CD1c-positive myeloid dendritic cell (primary cell): ENCODE measurements around the gene STK25.

ENCODE experiments used
- DNase-seq: peaks from one replicate; pipeline ENCODE4 v3.0.0-alpha.2; 2016; ENCODE audit errors: extremely low spot score

Gene STK25

DNA sequence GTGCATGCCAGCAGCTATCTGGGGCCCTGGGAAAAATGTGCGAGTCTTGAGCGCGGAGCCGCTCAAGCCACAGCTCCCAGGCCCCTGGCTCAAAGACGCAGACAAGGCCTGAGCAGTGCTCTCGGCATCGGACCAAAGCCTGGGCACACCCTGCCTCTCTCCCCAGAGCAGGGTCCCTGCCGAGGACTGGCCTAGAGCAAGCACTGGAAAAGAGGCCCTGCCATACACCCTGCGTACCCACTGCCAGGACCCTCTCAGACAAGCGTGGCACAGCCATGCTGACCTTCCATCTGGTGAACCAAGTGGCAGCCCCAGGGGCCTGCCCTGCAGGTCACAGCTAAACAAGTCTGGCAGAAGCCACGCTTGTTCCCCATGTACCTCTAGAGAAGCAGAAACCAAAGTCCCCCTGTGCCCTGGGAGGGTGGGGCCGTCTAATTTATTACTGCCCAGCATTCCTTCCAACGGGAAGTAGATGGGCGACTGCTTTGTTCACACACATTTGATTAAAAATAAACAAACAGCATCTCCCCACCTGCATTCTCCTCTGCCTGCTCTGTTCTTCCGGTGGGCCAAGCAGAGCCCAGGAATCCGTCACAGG lies 14.0 kb downstream of the STK25 start:
- DNase-seq: no peak

DNA sequence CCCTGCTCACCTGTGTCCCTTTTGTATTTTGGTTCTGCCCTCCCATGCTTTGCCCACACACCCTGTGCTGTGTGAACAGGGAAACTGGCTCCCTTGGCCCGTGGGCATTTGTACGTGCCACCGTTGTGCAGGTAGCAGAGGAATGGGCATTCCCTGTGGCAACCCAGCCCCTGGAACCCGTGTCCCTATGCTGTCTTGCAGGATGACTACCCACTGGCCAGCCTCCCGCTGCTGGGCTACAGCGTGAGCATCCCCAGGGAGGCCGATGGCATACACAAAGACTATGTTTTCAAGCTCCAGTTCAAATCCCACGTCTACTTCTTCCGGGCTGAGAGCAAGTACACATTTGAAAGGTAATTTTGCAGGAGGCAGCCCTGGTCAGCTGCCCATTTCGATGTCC lies 15.3 kb downstream of the STK25 start:
- DNase-seq: no peak

DNA sequence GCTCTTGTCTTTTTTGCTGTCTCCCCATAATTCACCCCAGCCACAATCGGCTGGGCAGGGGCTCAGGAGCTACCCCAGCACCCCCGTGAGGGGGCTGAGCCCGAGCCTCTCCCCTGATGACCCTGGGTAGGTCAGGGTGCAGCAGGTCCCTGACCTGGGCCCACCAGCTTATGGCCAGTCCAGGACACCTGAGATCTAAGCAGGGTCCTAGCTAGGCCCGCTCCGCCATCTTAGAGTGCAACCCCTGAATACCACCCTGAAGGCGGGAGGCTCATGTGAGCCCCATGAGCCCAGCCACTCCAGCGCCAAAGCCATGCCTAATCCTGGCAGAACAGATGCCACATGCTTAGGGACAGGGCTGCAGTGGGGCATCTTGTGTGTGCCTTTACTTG lies 16.2 kb downstream of the STK25 start:
- DNase-seq: no peak

DNA sequence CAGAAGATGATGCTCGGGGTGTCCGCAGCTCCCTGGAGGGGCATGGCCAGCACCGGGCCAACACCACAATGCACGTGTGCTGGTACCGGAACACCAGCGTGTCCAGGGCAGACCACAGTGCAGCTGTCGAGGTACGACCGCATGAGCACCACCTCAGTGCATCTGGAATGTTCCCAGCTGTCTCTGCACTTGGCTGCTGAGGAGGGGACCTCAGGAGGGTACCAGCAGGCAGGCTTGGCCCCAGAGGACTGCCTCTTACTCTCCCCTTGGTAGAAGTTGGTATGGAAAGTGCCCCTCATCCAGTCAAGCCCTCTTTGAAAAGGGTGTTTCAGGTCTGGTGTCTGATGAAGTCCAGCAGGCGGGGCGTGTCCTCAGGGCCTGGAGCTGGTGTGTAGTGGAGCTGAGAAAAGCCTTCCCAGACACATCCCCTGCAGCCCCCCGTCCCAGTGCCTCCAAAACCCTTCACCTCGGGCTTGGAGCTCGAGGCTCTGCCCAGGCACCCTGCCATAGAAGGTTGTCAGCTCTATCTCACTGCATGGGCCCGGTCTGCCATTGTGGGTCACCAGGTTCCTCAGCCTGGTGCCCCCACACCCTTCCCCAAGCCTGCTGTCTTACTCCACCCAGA lies 16.7 kb downstream of the STK25 start:
- DNase-seq: no peak

DNA sequence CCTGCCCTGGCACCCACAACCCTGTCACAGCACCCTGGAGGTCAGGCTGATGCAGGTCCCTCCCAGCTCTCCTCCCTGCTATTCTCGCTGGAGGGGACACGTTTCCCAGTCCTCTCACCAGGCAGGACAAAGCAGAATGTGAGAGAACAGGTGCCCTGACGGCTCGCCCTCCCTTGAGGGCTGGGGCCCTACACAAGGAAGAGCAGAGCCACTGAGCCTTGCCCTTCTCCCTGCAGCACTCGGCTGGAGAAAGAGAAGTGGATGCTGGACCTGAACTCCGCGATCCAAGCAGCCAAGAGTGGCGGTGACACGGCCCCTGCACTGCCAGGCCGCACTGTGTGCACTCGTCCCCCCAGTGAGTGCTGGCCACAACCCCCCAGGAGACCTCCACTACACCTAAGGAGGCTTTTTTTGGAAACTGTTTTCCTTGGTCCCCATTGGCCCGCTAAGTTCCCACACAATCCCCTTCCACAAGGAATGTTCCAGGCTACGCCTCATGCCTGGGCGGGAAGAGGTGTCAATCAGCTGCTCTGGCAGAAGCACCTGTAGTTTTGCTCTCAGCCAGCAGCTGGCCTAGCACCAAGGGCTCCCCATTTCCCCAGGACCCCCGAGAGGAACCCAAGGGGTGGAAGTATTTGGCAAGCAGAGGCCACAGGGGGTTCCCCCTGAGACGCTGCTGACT lies 17.4 kb downstream of the STK25 start:
- DNase-seq: no peak

DNA sequence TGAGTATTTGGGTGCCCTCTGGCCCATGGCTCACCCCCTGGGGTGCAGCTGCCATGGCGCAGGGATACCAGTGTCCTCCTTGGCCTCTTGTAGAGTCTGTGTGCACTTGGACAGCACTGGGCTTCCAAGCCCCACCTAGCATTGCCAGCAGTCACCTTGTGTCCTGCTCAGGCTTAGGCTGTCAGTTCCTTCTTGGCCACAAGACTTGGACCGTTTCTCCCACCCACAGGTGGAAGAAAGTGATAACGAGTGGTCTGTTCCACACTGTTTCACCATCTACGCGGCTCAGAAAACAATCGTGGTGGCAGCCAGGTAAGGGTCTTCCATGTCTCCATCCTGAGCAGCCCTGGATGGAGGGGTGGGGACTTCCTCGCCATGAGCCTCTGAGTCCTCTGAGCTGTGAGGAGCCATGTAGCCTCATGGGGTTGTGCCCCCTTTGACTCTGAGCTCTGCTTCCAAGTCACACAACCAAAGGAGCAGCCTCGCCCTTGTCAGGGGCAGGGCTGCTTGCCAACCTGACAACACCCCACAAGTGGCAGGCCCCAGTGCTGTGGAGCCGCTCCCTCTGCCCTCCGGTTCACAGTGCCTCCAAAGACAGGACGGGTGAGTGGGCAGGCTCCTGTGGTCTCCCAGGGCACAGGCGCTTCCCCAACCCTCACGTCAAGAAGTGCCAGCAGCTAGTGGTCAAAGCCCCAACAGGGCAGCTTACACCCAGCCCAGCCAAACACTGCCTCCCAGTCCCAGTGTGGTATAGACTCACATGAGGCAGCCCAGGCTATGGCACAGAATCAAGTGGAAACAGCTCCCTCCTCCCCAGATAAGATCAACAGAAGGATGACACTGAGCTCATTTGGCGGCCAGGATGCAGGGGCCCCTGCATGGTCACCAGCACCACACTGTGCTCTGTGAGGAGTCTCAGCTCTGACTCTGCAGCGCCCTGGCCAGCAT lies 18.4 kb downstream of the STK25 start:
- no peak for DNase-seq

DNA sequence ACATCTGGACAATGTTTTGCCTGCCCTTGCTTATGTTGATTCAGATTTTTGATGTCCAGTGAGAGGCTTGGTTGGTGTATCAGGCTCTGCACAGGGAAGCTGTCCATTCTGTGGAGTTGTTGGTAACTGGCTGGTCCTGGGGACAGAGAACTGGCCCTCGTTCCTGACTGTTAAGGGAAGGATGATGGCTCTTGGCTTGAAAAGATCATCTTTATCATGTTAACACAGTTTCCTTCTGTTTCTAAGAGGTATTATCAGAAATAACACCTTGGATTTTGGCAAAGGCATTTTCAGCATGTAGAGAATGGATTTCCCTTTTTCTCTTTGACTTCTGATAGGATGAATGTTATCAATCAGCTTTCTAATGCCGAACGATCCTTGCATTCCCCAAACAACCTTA lies 19.3 kb downstream of the STK25 start:
- no peak for DNase-seq

DNA sequence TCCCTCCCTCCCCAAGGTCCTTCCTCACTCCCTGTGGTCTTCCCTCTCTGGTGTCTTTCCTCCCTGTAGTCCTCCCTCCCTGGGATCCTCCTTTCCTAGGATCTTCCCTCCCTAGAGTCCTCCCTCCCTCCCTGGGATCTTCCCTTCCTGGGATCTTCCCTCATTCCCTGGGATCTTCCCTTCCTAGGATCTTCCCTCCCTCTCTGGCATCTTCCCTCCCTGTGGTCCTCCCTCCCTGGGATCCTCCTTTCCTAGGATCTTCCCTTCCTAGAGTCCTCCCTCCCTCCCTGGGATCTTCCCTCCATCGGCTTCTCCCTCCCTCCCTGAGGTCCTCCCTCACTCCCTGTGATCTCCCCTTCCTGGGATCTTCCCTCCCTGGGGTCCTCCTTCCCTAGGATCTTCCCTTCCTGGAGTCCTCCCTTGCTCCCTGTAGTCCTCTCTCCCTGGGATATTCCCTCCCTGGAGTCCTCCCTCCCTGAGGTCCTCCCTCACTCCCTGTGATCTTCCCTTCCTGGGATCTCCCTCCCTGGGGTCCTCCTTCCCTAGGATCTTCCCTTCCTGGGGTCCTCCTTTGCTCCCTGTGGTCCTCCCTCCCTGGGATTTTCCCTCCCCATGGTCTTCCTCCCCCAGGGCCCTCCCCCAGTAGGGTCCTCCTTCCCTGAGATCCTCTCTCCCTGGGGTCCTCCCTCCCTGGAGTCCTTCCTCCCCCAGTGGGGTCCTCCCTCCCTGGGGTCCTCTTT lies 23.0 kb downstream of the STK25 start:
- no peak for DNase-seq

DNA sequence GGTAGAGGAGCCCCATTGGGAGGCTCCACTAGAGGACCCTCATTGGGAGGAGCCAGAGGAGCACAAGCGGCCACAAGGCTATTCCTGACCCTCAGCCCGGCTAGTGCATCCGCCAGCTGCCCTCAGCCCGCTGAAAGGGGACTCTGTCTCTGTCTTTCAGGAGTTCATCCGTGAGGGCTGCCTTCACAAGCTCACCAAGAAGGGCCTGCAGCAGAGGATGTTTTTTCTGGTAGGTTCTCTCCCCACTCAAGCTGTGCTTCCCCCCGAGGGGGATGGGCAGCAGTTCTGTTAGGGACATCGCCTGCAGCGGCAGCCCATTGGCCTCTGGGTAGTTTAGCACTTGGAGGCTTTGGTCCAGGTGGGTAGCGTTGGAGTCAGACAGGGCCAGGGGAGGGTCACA lies 25.1 kb downstream of the STK25 start:
- no peak for DNase-seq

DNA sequence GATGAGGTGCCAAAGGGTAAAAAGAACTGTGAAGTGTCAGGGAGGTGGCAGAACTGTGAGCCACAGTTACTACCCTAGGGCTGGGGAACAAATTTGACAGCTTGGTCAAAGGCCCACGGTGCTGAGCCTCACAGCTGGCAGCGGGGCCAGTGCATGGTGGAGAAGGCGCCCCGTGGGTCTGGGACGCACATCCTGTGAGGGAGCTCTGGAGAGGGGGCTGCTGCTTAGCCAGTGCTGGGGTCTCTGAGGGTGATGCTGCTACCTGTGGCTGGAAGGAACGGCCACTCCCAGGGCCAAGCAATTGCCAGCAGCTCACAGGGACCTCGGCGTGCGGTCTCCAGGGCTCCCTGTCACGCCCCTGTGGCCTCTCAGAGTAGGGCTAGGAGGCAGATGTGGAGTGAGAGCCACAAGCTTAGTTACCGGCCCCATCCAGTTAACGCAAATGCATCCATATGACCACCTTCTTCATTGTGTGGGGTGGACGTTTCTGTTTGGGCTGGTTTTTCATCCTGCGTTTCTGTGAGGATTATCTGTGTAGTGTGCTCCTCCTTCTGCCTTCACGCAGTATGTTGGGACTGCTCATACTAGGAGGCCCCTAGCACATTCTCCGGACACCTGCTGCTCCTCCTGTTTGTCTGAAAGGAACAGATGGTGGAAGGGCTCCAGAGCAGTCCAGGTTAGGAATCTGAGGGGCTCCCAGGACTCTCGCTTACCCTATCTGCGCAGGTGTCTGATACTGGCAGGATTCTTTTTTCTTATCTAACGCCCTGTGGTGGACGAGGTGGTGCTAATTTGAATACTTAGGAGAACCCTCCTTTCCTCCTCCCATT lies 26.0 kb downstream of the STK25 start:
- DNase-seq: no peak

DNA sequence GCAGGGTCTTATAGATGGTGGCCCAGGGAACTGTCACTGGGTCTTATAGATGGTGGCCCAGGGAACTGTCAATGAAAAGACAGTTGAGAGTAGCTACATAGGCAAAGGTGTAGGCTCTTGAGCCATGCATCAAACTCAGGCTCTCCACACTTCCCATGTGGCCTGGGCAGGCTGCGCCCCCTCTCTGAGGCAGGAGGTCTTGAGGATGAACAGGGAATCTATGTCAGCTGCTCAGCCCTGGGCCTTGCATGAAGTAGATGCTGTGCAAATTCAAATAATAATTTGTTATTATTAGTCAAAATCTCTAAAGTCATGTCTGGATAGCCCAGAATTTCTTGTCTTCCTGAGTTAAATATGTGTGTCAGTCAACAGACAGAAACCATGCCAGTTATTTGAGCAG lies 26.7 kb downstream of the STK25 start:
- DNase-seq: no peak

DNA sequence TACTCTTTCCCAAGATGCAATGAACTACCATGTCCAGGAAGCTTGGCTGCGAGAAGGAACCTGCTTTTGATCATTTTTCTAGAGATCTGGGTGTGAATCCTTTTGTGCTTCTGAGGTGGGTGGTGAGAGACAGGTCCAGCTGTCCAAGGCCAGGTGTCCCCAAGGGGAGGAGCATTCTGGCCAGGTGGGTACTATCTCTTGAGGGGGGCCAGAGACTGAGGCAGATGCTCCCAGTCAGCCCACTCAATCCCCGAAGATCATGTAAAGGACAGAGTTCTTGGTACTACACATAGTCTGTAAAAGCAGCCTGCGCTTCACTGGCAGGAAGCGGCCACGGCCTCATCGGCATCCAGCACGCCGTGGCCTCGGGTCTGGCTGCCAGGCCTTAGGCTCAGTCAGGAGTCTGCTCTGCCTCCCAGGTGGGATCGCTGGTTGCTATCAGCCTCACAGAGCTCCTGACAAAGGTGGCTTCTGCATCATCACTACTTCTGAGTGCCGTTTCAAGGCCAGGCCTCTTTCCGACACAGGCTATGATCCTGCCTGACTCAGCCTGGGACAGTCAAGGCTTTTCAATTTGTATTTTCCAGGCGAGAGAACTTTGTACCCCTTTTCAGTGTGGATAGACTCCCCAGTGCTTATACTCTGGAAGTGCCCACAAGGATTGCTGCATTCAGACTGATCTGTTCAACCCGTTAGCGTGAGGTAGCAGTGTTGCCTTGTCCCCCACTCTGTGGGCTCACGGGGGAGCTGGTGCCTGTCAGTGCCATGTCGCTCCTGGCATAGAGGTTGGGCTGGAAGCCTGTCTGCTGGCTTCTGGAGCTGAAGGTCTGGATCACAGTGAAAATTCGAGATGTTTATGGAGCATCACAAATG lies 29.1 kb downstream of the STK25 start:
- DNase-seq: no peak

DNA sequence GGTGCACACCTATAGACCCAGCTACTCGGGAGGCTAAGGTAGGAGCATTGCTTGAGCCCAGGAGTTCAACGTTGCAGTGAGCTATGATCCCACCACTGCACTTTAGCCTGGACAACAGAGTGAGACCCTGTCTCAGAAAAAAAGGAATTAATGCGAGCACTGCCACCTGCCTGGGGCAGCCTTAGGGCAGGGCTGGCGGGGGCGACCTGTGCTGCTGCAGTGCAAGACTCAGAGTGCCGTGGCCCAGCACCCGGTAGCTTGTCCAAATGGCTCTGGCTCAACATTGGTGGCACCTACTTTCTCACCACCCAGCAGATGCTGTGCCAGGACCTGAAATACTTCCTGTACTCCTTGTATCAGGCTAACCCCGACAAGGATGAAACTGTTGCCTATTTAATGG lies 30.2 kb downstream of the STK25 start:
- DNase-seq: no peak

DNA sequence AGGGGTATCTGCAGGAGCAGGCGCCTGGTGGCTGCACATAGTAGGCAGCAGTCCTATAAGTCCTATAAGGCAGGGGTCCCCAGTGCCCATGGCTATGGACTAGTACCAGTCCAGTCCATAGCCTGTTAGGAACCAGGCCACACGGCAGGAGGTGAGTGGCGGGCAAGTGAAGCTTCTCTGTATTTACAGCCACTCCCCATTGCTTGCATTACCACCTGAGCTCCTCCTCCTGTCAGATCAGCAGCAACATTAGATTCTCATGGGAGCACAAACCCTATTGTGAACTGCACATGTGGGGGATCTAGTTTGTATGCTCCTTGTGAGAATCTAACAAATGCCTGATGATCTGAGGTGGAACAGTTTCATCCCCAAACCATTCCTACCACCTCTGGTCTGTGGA lies 33.1 kb downstream of the STK25 start:
- DNase-seq: no peak

DNA sequence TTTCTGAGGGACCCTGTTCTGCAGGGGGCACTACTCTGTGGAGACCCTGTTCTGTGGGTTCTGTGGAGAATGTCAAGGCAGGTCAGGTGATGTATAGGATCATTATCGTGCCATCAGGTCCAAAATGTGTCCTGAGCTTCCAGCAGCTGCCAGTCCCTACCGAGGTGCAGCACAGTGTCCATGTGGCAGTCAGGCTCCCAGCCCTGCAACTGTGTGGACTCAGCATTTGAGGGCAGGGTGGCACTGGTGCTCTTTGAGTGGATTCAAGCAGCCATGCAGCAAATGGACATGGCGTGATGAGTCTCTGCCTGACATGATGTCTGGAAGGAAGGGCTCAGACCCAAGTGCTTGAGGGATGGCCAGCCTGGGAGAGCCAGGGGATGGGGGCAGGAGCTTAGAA lies 35.0 kb downstream of the STK25 start:
- DNase-seq: no peak

DNA sequence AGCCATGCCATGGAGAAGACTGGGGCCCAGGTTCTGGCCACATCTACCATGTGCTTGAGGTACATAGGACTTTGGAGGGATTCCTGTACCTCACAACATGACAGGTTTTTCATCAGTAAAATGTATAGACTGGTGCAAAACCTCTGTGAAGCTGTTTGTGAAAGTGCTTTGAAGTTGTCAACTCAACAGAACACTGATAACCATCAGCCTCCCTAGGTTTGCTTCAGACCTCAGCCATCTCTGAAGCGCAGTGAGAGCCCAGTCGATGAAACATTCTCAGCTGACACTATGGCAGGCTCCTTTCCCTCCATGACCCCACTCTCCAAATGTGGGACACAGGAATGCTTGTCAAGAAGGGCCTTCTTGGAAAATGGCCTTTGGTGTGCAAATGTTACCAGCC lies 38.6 kb downstream of the STK25 start:
- no peak for DNase-seq

DNA sequence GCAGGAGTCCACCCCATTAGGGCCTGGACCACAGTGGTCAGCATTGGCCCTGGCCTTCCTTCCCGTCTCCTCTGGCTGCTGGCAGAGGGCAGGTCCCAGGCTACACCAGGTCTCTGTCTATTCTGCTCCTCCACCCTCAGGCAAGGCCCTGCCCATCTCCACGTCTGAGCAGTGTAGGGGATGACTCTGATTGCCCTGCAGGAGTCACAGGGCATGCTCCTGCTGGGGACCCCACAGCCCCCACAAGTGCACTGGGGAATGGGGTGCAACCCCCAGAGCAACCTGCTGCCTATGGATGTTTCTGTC lies 40.0 kb downstream of the STK25 start:
- no peak for DNase-seq

DNA sequence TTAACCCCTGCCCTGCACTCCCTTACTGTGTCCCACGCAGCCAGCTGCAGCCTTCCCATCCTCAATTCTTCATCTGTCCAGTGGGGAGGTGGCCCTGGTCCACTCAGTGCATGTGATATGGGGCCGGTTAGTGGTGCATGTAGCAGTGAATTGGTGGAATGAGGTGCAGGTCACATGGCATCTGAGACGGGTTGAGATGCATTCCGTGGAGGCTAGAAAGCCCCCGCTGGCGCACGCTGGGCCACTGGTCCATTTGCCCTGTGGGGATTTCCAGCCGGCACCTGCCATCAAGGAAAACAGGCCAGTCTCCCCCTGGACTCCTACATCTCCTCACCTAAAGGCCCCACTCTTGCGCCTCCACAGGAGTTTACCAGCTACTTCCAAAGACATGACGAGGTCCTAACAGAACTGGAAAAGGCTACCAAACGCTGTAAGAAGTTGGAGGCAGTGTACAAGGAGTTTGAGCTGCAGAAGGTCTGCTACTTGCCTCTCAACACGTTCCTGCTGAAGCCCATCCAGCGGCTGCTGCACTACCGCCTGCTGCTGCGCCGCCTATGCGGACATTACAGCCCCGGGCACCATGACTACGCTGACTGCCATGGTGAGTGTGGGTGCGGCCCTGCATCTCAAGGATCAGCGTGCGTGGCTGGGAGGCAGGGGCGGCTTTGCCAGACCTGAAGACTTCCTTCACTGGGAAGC lies 40.5 kb downstream of the STK25 start:
- no peak for DNase-seq

DNA sequence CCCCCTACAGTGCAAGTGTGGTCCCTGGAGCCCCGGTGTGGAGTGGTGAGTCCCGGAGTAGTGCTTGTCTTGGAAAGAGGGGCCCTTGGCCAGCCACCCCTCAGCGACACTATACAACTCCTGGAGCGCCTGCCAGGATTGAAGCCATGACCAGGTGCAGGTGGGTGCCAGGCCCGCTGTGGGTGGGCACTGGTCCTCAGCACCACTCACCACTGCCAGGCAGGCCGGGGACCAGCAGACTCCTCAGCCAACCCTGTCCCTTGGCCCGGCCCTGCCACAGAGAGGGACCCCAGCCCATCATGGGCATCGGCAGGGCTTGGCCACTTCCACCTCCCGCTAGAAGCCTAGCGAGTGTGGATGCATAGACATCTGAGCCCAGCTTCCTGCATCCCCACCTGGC lies 42.2 kb downstream of the STK25 start:
- DNase-seq: no peak
